SK-N-SH treated with all-trans-retinoic acid at 6 μM for 48 hours (cell line): Measurements from ENCODE around the gene LDLRAP1.

Experiments used
- ATAC-seq: fragments of 200-7000 bp; cut with Tn5 transposase; 3 replicates; pipeline ENCODE4 v1.9.1; 2020; ENCODE audit warnings: mild to moderate bottlenecking, moderate library complexity
- ARNTL ChIP-seq: fragments of 450-650 bp; formaldehyde crosslinking; IDR thresholded peaks from 2 replicates; pipeline ENCODE4 v1.5.0; 2020; ENCODE audit warnings: low read depth, mild to moderate bottlenecking, moderate library complexity, borderline replicate concordance
- BACH2 ChIP-seq: fragments of 250-450 bp; sonication (Bioruptor Pico); IDR thresholded peaks from 2 replicates; pipeline ENCODE4 v1.9.0; 2021; ENCODE audit warnings: mild to moderate bottlenecking, borderline replicate concordance
- CREB5 ChIP-seq: fragments of 250-450 bp; sonication (Bioruptor Pico); IDR thresholded peaks from 2 replicates; pipeline ENCODE4 v1.5.1; 2020; ENCODE audit warnings: low read depth, mild to moderate bottlenecking, moderate library complexity
- ESRRG ChIP-seq: fragments of 250-450 bp; sonication (Bioruptor Pico); IDR thresholded peaks from 2 replicates; pipeline ENCODE4 v1.6.1; 2021; ENCODE audit warnings: mild to moderate bottlenecking
- GLIS3 ChIP-seq: fragments of 250-450 bp; sonication (Bioruptor Pico); IDR thresholded peaks from 2 replicates; pipeline ENCODE4 v1.5.0; 2020; ENCODE audit warnings: mild to moderate bottlenecking, moderate library complexity
- ISL1 ChIP-seq: fragments of 250-450 bp; sonication (Bioruptor Pico); IDR thresholded peaks from 2 replicates; pipeline ENCODE4 v2.1.2; 2022; ENCODE audit warnings: mild to moderate bottlenecking, moderate library complexity
- OSR1 ChIP-seq: fragments of 250-450 bp; sonication (Bioruptor Pico); IDR thresholded peaks from 2 replicates; pipeline ENCODE4 v1.8.0; 2022; ENCODE audit warnings: moderate library complexity, mild to moderate bottlenecking, inconsistent platforms
- PATZ1 ChIP-seq: fragments of 250-450 bp; sonication (Bioruptor Pico); IDR thresholded peaks from 2 replicates; pipeline ENCODE4 v1.8.0; 2020; ENCODE audit warnings: mild to moderate bottlenecking, moderate library complexity, borderline replicate concordance
- POU6F1 ChIP-seq: fragments of 250-450 bp; sonication (Bioruptor Pico); IDR thresholded peaks from 2 replicates; pipeline ENCODE4 v1.8.0; 2021; ENCODE audit warnings: low read depth, mild to moderate bottlenecking, moderate library complexity, borderline replicate concordance
- PPARA ChIP-seq: fragments of 250-450 bp; sonication (Bioruptor Pico); IDR thresholded peaks from 2 replicates; pipeline ENCODE4 v1.5.0; 2020; ENCODE audit warnings: mild to moderate bottlenecking, borderline replicate concordance
- RARB ChIP-seq: fragments of 250-450 bp; sonication (Bioruptor Pico); IDR thresholded peaks from 2 replicates; pipeline ENCODE4 v1.8.0; 2021; ENCODE audit warnings: mild to moderate bottlenecking, moderate library complexity
- SNAI2 ChIP-seq: fragments of 250-450 bp; sonication (Bioruptor Pico); IDR thresholded peaks from 2 replicates; pipeline ENCODE4 v1.5.0; 2020; ENCODE audit warnings: mild to moderate bottlenecking, moderate library complexity
- TOX ChIP-seq: fragments of 250-450 bp; sonication (Bioruptor Pico); IDR thresholded peaks from 2 replicates; pipeline ENCODE4 v1.8.0; 2021; ENCODE audit warnings: mild to moderate bottlenecking, moderate library complexity, borderline replicate concordance
- ZC3H10 ChIP-seq: fragments of 250-450 bp; sonication (Bioruptor Pico); IDR thresholded peaks from 2 replicates; pipeline ENCODE4 v1.5.1; 2021; ENCODE audit warnings: mild to moderate bottlenecking, moderate library complexity
- ZNF565 ChIP-seq: fragments of 450-650 bp; formaldehyde crosslinking; conservative IDR thresholded peaks from 2 replicates; pipeline ENCODE4 v1.5.0; 2020; ENCODE audit warnings: low read depth, mild to moderate bottlenecking, moderate library complexity
- ZNF8 ChIP-seq: fragments of 450-650 bp; formaldehyde crosslinking; IDR thresholded peaks from 2 replicates; pipeline ENCODE4 v1.5.0; 2020; ENCODE audit warnings: mild to moderate bottlenecking, moderate library complexity
- TF ChIP-seq, protein P1 (sequence below): fragments of 250-450 bp; sonication (Bioruptor Pico); IDR thresholded peaks from 2 replicates; pipeline ENCODE4 v1.5.0; 2020; ENCODE audit warnings: mild to moderate bottlenecking, moderate library complexity
- TF ChIP-seq, protein P2 (sequence below): fragments of 250-450 bp; sonication (Bioruptor Pico); IDR thresholded peaks from 2 replicates; pipeline ENCODE4 v1.5.1; 2021; ENCODE audit warnings: mild to moderate bottlenecking, moderate library complexity

LDLRAP1 gene

GRCh38 chr1:25617625-25618432 lies 74.4 kb downstream of the LDLRAP1 start:
- ATAC-seq: no peak
- no peak for TF ChIP-seq ZNF8 (CRISPR knock-in tag)
- no peak for TF ChIP-seq OSR1 (CRISPR knock-in tag)
- TF ChIP-seq, protein P1, sequence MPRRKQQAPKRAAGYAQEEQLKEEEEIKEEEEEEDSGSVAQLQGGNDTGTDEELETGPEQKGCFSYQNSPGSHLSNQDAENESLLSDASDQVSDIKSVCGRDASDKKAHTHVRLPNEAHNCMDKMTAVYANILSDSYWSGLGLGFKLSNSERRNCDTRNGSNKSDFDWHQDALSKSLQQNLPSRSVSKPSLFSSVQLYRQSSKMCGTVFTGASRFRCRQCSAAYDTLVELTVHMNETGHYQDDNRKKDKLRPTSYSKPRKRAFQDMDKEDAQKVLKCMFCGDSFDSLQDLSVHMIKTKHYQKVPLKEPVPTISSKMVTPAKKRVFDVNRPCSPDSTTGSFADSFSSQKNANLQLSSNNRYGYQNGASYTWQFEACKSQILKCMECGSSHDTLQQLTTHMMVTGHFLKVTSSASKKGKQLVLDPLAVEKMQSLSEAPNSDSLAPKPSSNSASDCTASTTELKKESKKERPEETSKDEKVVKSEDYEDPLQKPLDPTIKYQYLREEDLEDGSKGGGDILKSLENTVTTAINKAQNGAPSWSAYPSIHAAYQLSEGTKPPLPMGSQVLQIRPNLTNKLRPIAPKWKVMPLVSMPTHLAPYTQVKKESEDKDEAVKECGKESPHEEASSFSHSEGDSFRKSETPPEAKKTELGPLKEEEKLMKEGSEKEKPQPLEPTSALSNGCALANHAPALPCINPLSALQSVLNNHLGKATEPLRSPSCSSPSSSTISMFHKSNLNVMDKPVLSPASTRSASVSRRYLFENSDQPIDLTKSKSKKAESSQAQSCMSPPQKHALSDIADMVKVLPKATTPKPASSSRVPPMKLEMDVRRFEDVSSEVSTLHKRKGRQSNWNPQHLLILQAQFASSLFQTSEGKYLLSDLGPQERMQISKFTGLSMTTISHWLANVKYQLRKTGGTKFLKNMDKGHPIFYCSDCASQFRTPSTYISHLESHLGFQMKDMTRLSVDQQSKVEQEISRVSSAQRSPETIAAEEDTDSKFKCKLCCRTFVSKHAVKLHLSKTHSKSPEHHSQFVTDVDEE: no peak
- no peak for TF ChIP-seq ZC3H10
- no peak for TF ChIP-seq ESRRG (CRISPR knock-in tag)
- TF ChIP-seq, protein P2, sequence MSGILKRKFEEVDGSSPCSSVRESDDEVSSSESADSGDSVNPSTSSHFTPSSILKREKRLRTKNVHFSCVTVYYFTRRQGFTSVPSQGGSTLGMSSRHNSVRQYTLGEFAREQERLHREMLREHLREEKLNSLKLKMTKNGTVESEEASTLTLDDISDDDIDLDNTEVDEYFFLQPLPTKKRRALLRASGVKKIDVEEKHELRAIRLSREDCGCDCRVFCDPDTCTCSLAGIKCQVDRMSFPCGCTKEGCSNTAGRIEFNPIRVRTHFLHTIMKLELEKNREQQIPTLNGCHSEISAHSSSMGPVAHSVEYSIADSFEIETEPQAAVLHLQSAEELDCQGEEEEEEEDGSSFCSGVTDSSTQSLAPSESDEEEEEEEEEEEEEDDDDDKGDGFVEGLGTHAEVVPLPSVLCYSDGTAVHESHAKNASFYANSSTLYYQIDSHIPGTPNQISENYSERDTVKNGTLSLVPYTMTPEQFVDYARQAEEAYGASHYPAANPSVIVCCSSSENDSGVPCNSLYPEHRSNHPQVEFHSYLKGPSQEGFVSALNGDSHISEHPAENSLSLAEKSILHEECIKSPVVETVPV: no peak
- no peak for TF ChIP-seq ARNTL
- no peak for TF ChIP-seq RARB
- TF ChIP-seq GLIS3 (CRISPR knock-in tag): no peak
- no peak for TF ChIP-seq PPARA
- TF ChIP-seq TOX (CRISPR knock-in tag): no peak
- TF ChIP-seq ZNF565 (CRISPR knock-in tag): no peak
- no peak for TF ChIP-seq SNAI2 (CRISPR knock-in tag)
- TF ChIP-seq CREB5 (CRISPR knock-in tag): no peak
- TF ChIP-seq PATZ1 (CRISPR knock-in tag): no peak
- no peak for TF ChIP-seq POU6F1 (CRISPR knock-in tag)

GRCh38 chr1:25618433-25618808 lies 75.0 kb downstream of the LDLRAP1 start:
- TF ChIP-seq ARNTL (no peak), PPARA (no peak), ZC3H10 (no peak), BACH2 (CRISPR knock-in tag) (no peak), CREB5 (CRISPR knock-in tag) (no peak), SNAI2 (CRISPR knock-in tag) (no peak), ISL1 (CRISPR knock-in tag) (no peak), PATZ1 (CRISPR knock-in tag) (no peak)
- TF ChIP-seq, protein P2: no peak
- no peak for ATAC-seq
